H1 (cell line): ENCODE results near the gene SCP2. TPM values are rescaled to one million over a fixed set of nuclear protein-coding genes. Genes with fewer than 3 reads are reported as not detected.

Experiments used
- CHD7 ChIP-seq: fragments of 300-600 bp; sonication (generic); IDR thresholded peaks from 2 replicates; pipeline ENCODE4 v1.7.1; 2012; ENCODE audit warnings: low read length, moderate library complexity, mild to moderate bottlenecking, inconsistent platforms; ENCODE audit not compliant: insufficient replicate concordance
- CTBP2 ChIP-seq: IDR thresholded peaks from 2 replicates; pipeline ENCODE4 v1.7.0; 2011; ENCODE audit warnings: borderline replicate concordance, mild to moderate bottlenecking, moderate library complexity, mixed read lengths, low read length; ENCODE audit not compliant: insufficient read depth, insufficient read length
- EGR1 ChIP-seq: IDR thresholded peaks from 2 replicates; pipeline ENCODE4 v1.6.1; 2011; ENCODE audit warnings: low read depth, low read length, borderline replicate concordance
- FOSL1 ChIP-seq: IDR thresholded peaks from 2 replicates; pipeline ENCODE4 v1.6.1; 2011; ENCODE audit warnings: mild to moderate bottlenecking, low read depth, low read length, moderate library complexity; ENCODE audit not compliant: insufficient read depth
- KDM4A ChIP-seq: IDR thresholded peaks from one replicate; pipeline ENCODE4 v1.7.1; 2012; ENCODE audit warnings: low read depth, mild to moderate bottlenecking, moderate library complexity, low read length, inconsistent platforms; ENCODE audit not compliant: severe bottlenecking
- KDM5A ChIP-seq: fragments of 200-600 bp; IDR thresholded peaks from 2 replicates; pipeline ENCODE4 v1.7.1; 2012; ENCODE audit warnings: mild to moderate bottlenecking, low read length, inconsistent platforms, mixed read lengths
- RXRA ChIP-seq: IDR thresholded peaks from 2 replicates; pipeline ENCODE4 v1.6.1; 2011; ENCODE audit warnings: low read depth, mild to moderate bottlenecking, low read length, moderate library complexity; ENCODE audit not compliant: insufficient read depth
- SAP30 ChIP-seq: fragments of 300-600 bp; sonication (generic); IDR thresholded peaks from 2 replicates; pipeline ENCODE4 v1.7.1; 2012; ENCODE audit warnings: low read length, moderate library complexity, mild to moderate bottlenecking, inconsistent platforms; ENCODE audit not compliant: insufficient read depth, insufficient replicate concordance
- SIN3A ChIP-seq, 2 experiments: IDR thresholded peaks in 1 of 2; conservative IDR thresholded peaks in 1 of 2; 2 replicates each; pipeline ENCODE4 v1.6.1; 2011 to 2012; ENCODE audit warnings: low read length in 2 of 2, improper control_type of control experiment in 1 of 2, low read depth in 1 of 2, mild to moderate bottlenecking in 1 of 2
- SIRT6 ChIP-seq: IDR thresholded peaks from one replicate; pipeline ENCODE4 v1.7.1; 2012; ENCODE audit warnings: low read length, inconsistent platforms
- SRF ChIP-seq: IDR thresholded peaks from 2 replicates; pipeline ENCODE4 v1.6.1; 2011; ENCODE audit warnings: mild to moderate bottlenecking, low read depth, low read length, moderate library complexity
- SUZ12 ChIP-seq: fragments of 200-600 bp; sonication (generic); IDR thresholded peaks from 2 replicates; pipeline ENCODE4 v1.6.1; 2012; ENCODE audit warnings: mild to moderate bottlenecking, inconsistent platforms, low read length, moderate library complexity, mixed read lengths
- polyA plus RNA-seq, 7 experiments: library from polyadenylated mRNA; depleted of rRNA in 3 of 7; stranded (reverse) in 5 of 7; unstranded in 2 of 7; fragments of >200 nt in 5 of 7; fragments of 200-250 nt in 2 of 7; gene quantifications; 1 replicate in 5 of 7; 2 replicates in 1 of 7; 4 replicates in 1 of 7; pipeline versions ENCODE4 v1.2.1 to v1.2.3, GENCODE V29; 2011 to 2013; ENCODE audit warnings: missing spikeins in 2 of 7, mixed read lengths in 2 of 7
- total RNA-seq: library from RNA; stranded (reverse); fragmentation: NEBNext Ultra II Directional; extraction: Animal tissue kit (Norgen Biotek cat#: 25700); gene quantifications from 2 replicates; pipeline ENCODE4 v1.2.1, GENCODE V29; 2021

SCP2 gene
- total and polyA plus RNA-seq, 2 of the 8 experiments (the other 6 are each of a cell fraction or from before 2014, with no cell fraction given), result 20.9 to 54.3 TPM

GRCh38 chr1:52887483-52887882 lies 39.6 kb upstream of the SCP2 start (continued):
- TF ChIP-seq CHD7, result no peak
- no peak for TF ChIP-seq RXRA
- TF ChIP-seq SUZ12, result no peak
- no peak for TF ChIP-seq SIN3A (conservative IDR thresholded peaks at IDR 0.05 in 1 of 2, IDR thresholded peaks at IDR 0.05 in 1 of 2; ENCODE audit: low read depth in 1 of 2, low read length in 2 of 2)
- no peak for TF ChIP-seq SRF
- no peak for TF ChIP-seq SIRT6
- TF ChIP-seq KDM5A, result no peak
- TF ChIP-seq EGR1, result no peak
- TF ChIP-seq SAP30, result no peak
- TF ChIP-seq KDM4A, result no peak
- no peak for TF ChIP-seq FOSL1
- TF ChIP-seq CTBP2, result no peak
